Right lobe of liver (tissue), 4 donors: Measurements from ENCODE around the gene LRRC72.

Source experiments
- POLR2A ChIP-seq: fragments of 450-650 bp; IDR thresholded peaks from one replicate; pipeline ENCODE4 v1.6.1; 2017; ENCODE audit warnings: antibody characterized with exemption, mild to moderate bottlenecking
- TF ChIP-seq, protein P1 (sequence below), 4 donors: fragments of 200-600 bp in 3 of 4; fragments of 450-650 bp in 1 of 4; IDR thresholded peaks; one replicate each; pipeline versions ENCODE4 v1.5.1 to v1.8.0; 2016 to 2022; ENCODE audit warnings: antibody characterized with exemption in 4 of 4, mild to moderate bottlenecking in 2 of 4
- donor health status: DM: no; HTN: no; CAD: no.
- donor health status: DM: no; HTN: no; CAD: no.
- donor health status: DM: no; HTN: yes; CAD: no.

DNA sequence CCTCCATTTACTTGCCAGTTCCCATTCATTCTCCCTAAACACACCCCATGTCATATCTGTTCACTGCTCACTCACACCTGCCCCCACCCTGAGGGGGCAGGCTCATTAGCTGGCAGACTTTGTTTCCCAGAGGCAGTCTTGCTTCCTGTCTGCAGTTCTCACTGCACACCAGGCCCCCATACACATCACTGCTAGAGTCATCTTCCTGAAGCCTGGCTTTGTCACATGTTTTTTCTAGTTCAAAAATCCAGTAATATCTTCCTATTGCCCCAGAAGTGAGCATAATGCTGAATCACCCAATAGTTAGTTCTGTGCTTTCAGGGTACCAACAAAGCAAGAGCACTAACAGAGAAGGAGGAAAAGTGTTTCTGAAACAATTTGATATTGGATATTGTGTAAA is 1.9 kb downstream of the LRRC72 start:
- TF ChIP-seq, protein P1, sequence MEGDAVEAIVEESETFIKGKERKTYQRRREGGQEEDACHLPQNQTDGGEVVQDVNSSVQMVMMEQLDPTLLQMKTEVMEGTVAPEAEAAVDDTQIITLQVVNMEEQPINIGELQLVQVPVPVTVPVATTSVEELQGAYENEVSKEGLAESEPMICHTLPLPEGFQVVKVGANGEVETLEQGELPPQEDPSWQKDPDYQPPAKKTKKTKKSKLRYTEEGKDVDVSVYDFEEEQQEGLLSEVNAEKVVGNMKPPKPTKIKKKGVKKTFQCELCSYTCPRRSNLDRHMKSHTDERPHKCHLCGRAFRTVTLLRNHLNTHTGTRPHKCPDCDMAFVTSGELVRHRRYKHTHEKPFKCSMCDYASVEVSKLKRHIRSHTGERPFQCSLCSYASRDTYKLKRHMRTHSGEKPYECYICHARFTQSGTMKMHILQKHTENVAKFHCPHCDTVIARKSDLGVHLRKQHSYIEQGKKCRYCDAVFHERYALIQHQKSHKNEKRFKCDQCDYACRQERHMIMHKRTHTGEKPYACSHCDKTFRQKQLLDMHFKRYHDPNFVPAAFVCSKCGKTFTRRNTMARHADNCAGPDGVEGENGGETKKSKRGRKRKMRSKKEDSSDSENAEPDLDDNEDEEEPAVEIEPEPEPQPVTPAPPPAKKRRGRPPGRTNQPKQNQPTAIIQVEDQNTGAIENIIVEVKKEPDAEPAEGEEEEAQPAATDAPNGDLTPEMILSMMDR (IDR thresholded peaks at IDR 0.05) = no peak
- no peak for TF ChIP-seq POLR2A
